Endothelial cell of umbilical vein (primary cell): Measurements from ENCODE around the gene ASCL3. TPM values are rescaled to one million over a fixed set of nuclear protein-coding genes. Genes with fewer than 3 reads are reported as not detected.
A peak's percentile ranks its signal among the peaks of the same experiment; 100 is the strongest.

ENCODE experiments used
- Bru-seq: library from RNA; stranded (reverse); fragments of 400-500 nt; gene quantifications from one replicate; lab custom pipeline; 2021; lab: Mats Ljungman, UMichigan
- BruChase-seq, 2 experiments: library from RNA; stranded (reverse); fragments of 400-500 nt; gene quantifications; one replicate each; lab custom pipeline; 2021; lab: Mats Ljungman, UMichigan
- BruUV-seq: library from RNA; stranded (reverse); fragments of 400-500 nt; replicated peaks from 2 replicates; lab custom pipeline; 2021; lab: Mats Ljungman, UMichigan
- CTCF ChIA-PET: fragments of 300-600, 350-600 bp; sonication (Branson Sonifier 250); formaldehyde crosslinking; loops from one replicate; lab custom pipeline; 2021; ENCODE audit warnings: antibody characterized with exemption, inconsistent platforms; lab: Charles Lee
- POLR2A ChIA-PET: fragments of 300-600, 350-600 bp; sonication (Branson Sonifier 250); formaldehyde crosslinking; loops from one replicate; lab custom pipeline; 2021; ENCODE audit warnings: antibody characterized with exemption, inconsistent platforms; lab: Charles Lee
- DNase-seq: peaks from one replicate; pipeline ENCODE4 v3.0.0-alpha.2; 2011; ENCODE audit warnings: low read depth, low spot score
- FAIRE-seq: peaks from 2 replicates; lab custom pipeline; 2011; peaks lifted over from hg19 to GRCh38; lab: Jason Lieb, UNC
- H2AFZ ChIP-seq: 2 replicates; pipeline ENCODE4 v1.6.0; 2012; ENCODE audit warnings: low read depth, low read length, control low read depth, inconsistent platforms
- H3K27ac ChIP-seq: 2 replicates; pipeline ENCODE4 v1.5.1; 2011; ENCODE audit warnings: low read depth, mild to moderate bottlenecking, control low read depth, low read length, moderate library complexity; ENCODE audit not compliant: insufficient read depth
- H3K27me3 ChIP-seq, 2 experiments: 2 replicates each; pipeline versions ENCODE4 v1.6.0 to v1.6.1; 2011; ENCODE audit warnings: low read length in 2 of 2, mixed read lengths in 1 of 2; ENCODE audit not compliant: control insufficient read depth in 2 of 2, insufficient read depth in 2 of 2
- H3K36me3 ChIP-seq, 2 experiments: 2 replicates in 1 of 2; 3 replicates in 1 of 2; pipeline ENCODE4 v1.5.1; 2011; ENCODE audit warnings: low read length in 2 of 2, mild to moderate bottlenecking in 1 of 2, moderate library complexity in 1 of 2; ENCODE audit not compliant: control insufficient read depth in 2 of 2, insufficient read depth in 2 of 2; ENCODE audit errors: extremely low read depth in 1 of 2
- H3K4me1 ChIP-seq: 3 replicates; pipeline ENCODE4 v1.5.1; 2011; ENCODE audit warnings: mild to moderate bottlenecking, low read length; ENCODE audit not compliant: control insufficient read depth, insufficient read depth; ENCODE audit errors: extremely low read depth
- H3K4me2 ChIP-seq: 2 replicates; pipeline ENCODE4 v1.6.1; 2011; ENCODE audit warnings: low read length, control low read depth, mixed read lengths; ENCODE audit not compliant: insufficient read depth
- H3K4me3 ChIP-seq, 3 experiments: fragments of 200-600 bp in 1 of 3; sonication (generic), shearing (Covaris generic) in 1 of 3; replicated peaks in 1 of 3; 2 replicates each; pipeline ENCODE4 v1.5.1; 2011 to 2016; ENCODE audit warnings: control low read depth in 3 of 3, low read length in 3 of 3, mild to moderate bottlenecking in 2 of 3, inconsistent platforms in 1 of 3, low read depth in 1 of 3, moderate library complexity in 1 of 3; ENCODE audit not compliant: insufficient read depth in 1 of 3
- H3K79me2 ChIP-seq: 2 replicates; pipeline ENCODE4 v1.6.0; 2012; ENCODE audit warnings: low read length, inconsistent platforms; ENCODE audit not compliant: control insufficient read depth, insufficient read depth
- H3K9ac ChIP-seq: replicated peaks from 2 replicates; pipeline ENCODE3; 2011; ENCODE audit warnings: low read length, control low read depth; ENCODE audit not compliant: insufficient read depth; ENCODE audit errors: extremely low read depth
- H3K9me1 ChIP-seq: replicated peaks from 3 replicates; pipeline ENCODE4 v1.6.0; 2011; ENCODE audit warnings: mild to moderate bottlenecking, low read length; ENCODE audit not compliant: control insufficient read depth, insufficient read depth; ENCODE audit errors: extremely low read depth
- H3K9me3 ChIP-seq: replicated peaks from 2 replicates; pipeline ENCODE4 v1.5.1; 2012; ENCODE audit warnings: low read length, inconsistent platforms; ENCODE audit not compliant: control insufficient read depth, insufficient read depth
- H4K20me1 ChIP-seq: replicated peaks from 2 replicates; pipeline ENCODE3; 2011; ENCODE audit warnings: mild to moderate bottlenecking, low read length; ENCODE audit not compliant: control insufficient read depth, insufficient read depth; ENCODE audit errors: extremely low read depth
- EZH2 ChIP-seq: IDR thresholded peaks from 2 replicates; pipeline ENCODE4 v1.6.1; 2012; ENCODE audit warnings: borderline replicate concordance, low read depth, mild to moderate bottlenecking, moderate library complexity, low read length, inconsistent platforms; ENCODE audit not compliant: severe bottlenecking
- FOS ChIP-seq: IDR thresholded peaks from 2 replicates; pipeline ENCODE4 v1.6.1; 2011; ENCODE audit warnings: mild to moderate bottlenecking, low read length, moderate library complexity, borderline replicate concordance; ENCODE audit not compliant: insufficient read depth
- GATA2 ChIP-seq: IDR thresholded peaks from 2 replicates; pipeline ENCODE4 v1.7.0; 2011; ENCODE audit warnings: low read depth, mild to moderate bottlenecking, moderate library complexity, mixed read lengths, low read length; ENCODE audit not compliant: insufficient read length, insufficient read depth
- JUN ChIP-seq: IDR thresholded peaks from 2 replicates; pipeline ENCODE4 v1.6.1; 2011; ENCODE audit warnings: borderline replicate concordance, low read depth; ENCODE audit not compliant: insufficient read length, insufficient read depth
- MYC ChIP-seq: IDR thresholded peaks from one replicate; pipeline ENCODE4 v1.6.1; 2011; ENCODE audit warnings: mild to moderate bottlenecking, low read depth, low read length
- POLR2A ChIP-seq: IDR thresholded peaks from 2 replicates; pipeline ENCODE4 v1.6.1; 2012; ENCODE audit warnings: low read depth, mild to moderate bottlenecking, control low read depth, low read length
- POLR2AphosphoS5 ChIP-seq: IDR thresholded peaks from 2 replicates; pipeline ENCODE4 v1.6.1; 2012; ENCODE audit warnings: low read depth, mild to moderate bottlenecking, control low read depth, low read length, moderate library complexity; ENCODE audit not compliant: insufficient read depth
- dilution Hi-C: fragments of 300-500 bp; cut with MboI; formaldehyde crosslinking; loops from one replicate; pipeline ENCODE4 v1.15.0; 2019; ENCODE audit warnings: low sequenced_read_pairs; ENCODE audit not compliant: extremely low pct_ligation_motif_present
- intact Hi-C: fragments of 100-400 bp; cut with micrococcal nuclease; formaldehyde crosslinking; loops from one replicate; pipeline ENCODE4 v1.10.0; 2022
- long read RNA-seq: library from polyadenylated mRNA; stranded (forward); transcript quantifications from one replicate; pipeline ENCODE4 v2.0.0, GENCODE V29; 2021
- polyA minus RNA-seq, 3 experiments: library from RNA; depleted of rRNA, polyadenylated mRNA; stranded (reverse); fragments of >200 nt; gene quantifications; 1 replicate in 1 of 3; 2 replicates in 2 of 3; pipeline ENCODE4 v1.2.3, GENCODE V29; 2011
- polyA plus RNA-seq, 4 experiments: library from polyadenylated mRNA; depleted of rRNA in 3 of 4; stranded (reverse) in 3 of 4; unstranded in 1 of 4; fragments of >200 nt; gene quantifications; 2 replicates each; pipeline versions ENCODE4 v1.2.1 to v1.2.3, GENCODE V29; 2011 to 2012; ENCODE audit warnings: missing spikeins in 1 of 4
- total RNA-seq: library from RNA; stranded (reverse); gene quantifications from 2 replicates; pipeline ENCODE4 v1.2.3, GENCODE V29; 2021
- TF ChIP-seq, protein P1 (sequence below), 2 donors: IDR thresholded peaks; 1 replicate in 1 of 2; 2 replicates in 1 of 2; pipeline ENCODE4 v1.5.1; 2011; ENCODE audit warnings: low read length in 2 of 2, mild to moderate bottlenecking in 2 of 2, moderate library complexity in 2 of 2, control low read depth in 1 of 2, inconsistent platforms in 1 of 2, low read depth in 1 of 2; ENCODE audit not compliant: insufficient read depth in 1 of 2; ENCODE audit errors: extremely low read depth in 1 of 2
- TF ChIP-seq, protein P2 (sequence below): IDR thresholded peaks from 2 replicates; pipeline ENCODE4 v1.6.1; 2011; ENCODE audit not compliant: insufficient read depth, insufficient read length

Gene ASCL3, protein sequence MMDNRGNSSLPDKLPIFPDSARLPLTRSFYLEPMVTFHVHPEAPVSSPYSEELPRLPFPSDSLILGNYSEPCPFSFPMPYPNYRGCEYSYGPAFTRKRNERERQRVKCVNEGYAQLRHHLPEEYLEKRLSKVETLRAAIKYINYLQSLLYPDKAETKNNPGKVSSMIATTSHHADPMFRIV
- total RNA-seq (not detected in 2 replicates), polyA plus RNA-seq (not detected in 2 replicates), polyA minus RNA-seq (not detected in 2 replicates), Bru-seq, nascent RNA (not detected), BruChase-seq, experiment 1, labeled RNA remaining after a 6-hour chase (not detected), BruChase-seq, experiment 2, labeled RNA remaining after a 2-hour chase (not detected)
- polyA plus RNA-seq (2011; cell fraction: cytosol; rRNA removed): not detected in 2 replicates
- not detected in 2 replicates for polyA plus RNA-seq (2011; cell fraction: nucleus; rRNA removed)
- polyA plus RNA-seq (2012): not detected in 2 replicates
- polyA minus RNA-seq (2011; cell fraction: cytosol; rRNA and poly(A)+ RNA removed): not detected
- not detected in 2 replicates for polyA minus RNA-seq (2011; cell fraction: nucleus; rRNA and poly(A)+ RNA removed)
- long read RNA-seq: 0 reads

DNA sequence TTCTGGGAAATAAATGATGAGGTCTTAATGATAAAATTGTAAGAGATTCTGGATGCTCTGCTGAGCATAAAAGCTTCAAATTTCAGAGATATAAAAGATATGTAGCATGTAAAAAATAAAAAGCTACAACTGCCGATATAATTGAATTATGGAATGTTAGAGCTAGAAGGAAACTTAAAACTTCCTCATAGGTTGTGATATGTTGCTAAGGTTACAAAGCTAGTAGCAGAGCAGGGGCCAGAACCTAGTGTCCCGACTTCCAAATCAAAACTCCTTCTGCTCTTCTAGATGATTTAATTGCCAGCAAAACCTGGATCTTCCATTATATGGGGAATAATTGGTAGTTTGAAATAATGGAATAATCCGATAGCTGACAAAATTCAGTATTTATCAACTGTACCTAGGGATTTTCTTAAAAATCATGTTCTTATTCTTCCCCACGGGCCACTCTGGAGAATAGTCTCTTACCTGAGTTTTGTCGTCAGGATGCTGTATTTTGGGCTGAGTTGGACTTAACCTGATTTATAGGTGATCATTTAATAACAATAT, at the start of gene ASCL3:
TSS of gene ASCL3 (minus strand) at position 499 of the 549 bp plus-strand sequence. CDS start 4,855 bp downstream, outside the sequence.
- BruUV-seq: no TSS peak
- CTCF ChIA-PET: interaction anchor here (0.5 to 3.2 kb wide), 5 partner anchors 14 to 66 kb away, joined by 3 to 15 read pairs (median 4); no protein-coding TSS in a partner anchor
- dilution Hi-C loops: no loop called here

More for the DNA sequence above, at the start of gene ASCL3:
- TF ChIP-seq MYC (no peak), POLR2A (no peak), GATA2 (no peak), POLR2AphosphoS5 (no peak), EZH2 (no peak), FOS (no peak), JUN (no peak)
- TF ChIP-seq, protein P1, sequence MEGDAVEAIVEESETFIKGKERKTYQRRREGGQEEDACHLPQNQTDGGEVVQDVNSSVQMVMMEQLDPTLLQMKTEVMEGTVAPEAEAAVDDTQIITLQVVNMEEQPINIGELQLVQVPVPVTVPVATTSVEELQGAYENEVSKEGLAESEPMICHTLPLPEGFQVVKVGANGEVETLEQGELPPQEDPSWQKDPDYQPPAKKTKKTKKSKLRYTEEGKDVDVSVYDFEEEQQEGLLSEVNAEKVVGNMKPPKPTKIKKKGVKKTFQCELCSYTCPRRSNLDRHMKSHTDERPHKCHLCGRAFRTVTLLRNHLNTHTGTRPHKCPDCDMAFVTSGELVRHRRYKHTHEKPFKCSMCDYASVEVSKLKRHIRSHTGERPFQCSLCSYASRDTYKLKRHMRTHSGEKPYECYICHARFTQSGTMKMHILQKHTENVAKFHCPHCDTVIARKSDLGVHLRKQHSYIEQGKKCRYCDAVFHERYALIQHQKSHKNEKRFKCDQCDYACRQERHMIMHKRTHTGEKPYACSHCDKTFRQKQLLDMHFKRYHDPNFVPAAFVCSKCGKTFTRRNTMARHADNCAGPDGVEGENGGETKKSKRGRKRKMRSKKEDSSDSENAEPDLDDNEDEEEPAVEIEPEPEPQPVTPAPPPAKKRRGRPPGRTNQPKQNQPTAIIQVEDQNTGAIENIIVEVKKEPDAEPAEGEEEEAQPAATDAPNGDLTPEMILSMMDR (IDR thresholded peaks at IDR 0.05; ENCODE audit: extremely low read depth in 1 of 2, insufficient read depth in 1 of 2, low read depth in 1 of 2, low read length in 2 of 2): no peak
- TF ChIP-seq, protein P2, sequence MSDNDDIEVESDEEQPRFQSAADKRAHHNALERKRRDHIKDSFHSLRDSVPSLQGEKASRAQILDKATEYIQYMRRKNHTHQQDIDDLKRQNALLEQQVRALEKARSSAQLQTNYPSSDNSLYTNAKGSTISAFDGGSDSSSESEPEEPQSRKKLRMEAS: no peak
- DNase-seq: no peak
- H2AFZ ChIP-seq: peak within 1 kb of the TSS; percentile 56
- no peaks in the 10 kb centered on the region for H4K20me1 ChIP-seq
- peaks cover 0 to 2% of the 10 kb centered on the region in 2 experiments for H3K36me3 ChIP-seq
- no peak within 1 kb of the TSS for H3K27ac ChIP-seq
- intact Hi-C loops: no loop called here
- POLR2A ChIA-PET: no interaction called here
- no peaks in the 10 kb centered on the region for H3K79me2 ChIP-seq
- no peaks in the 10 kb centered on the region for H3K9me3 ChIP-seq
- H3K4me2 ChIP-seq: peak within 1 kb of the TSS; percentile 28
- H3K27me3 ChIP-seq: peaks cover 0 to 4% of the 10 kb centered on the region in 2 experiments
- no peaks in the 10 kb centered on the region for H3K4me1 ChIP-seq
- FAIRE-seq: no peak
- H3K4me3 ChIP-seq: no peak within 1 kb of the TSS
- no peak within 1 kb of the TSS for H3K9ac ChIP-seq
- no peaks in the 10 kb centered on the region for H3K9me1 ChIP-seq
